Measurements from ENCODE around the gene CRIP2.

CRIP2 gene

GRCh38 chr14:105481886-105482457 lies 7.4 kb downstream of the CRIP2 start:
- Histone ChIP-seq H3K27ac (replicated peaks; ENCODE audit: low read length) (no peak overlapping the region), H3K27me3 (ENCODE audit: control insufficient read depth in 3 of 3, insufficient read depth in 3 of 3, low read depth in 1 of 3, low read length in 3 of 3) (peaks cover 0 to 60% (median 21%) of the 10 kb centered on the region in 3 experiments), H3K4me1 (ENCODE audit: control insufficient read depth in 2 of 2, insufficient read depth in 1 of 2, low read depth in 1 of 2, low read length in 2 of 2) (peaks cover 50 to 63% of the 10 kb centered on the region in 2 donors), H4K8ac (ENCODE audit: low read depth, low read length) (no peak overlapping the region), H2BK12ac (ENCODE audit: low read length) (peak overlapping the region; percentile 97), H2AK5ac (ENCODE audit: low read depth, low read length) (peak overlapping the region; percentile 77), H3K9me3 (replicated peaks in 1 of 2; ENCODE audit: control insufficient read depth in 2 of 2, insufficient read depth in 1 of 2, low read depth in 1 of 2, low read length in 2 of 2) (peaks cover 0 to 6% of the 10 kb centered on the region in 2 donors), H3K9ac (ENCODE audit: low read depth, low read length, poor library complexity) (no peak overlapping the region), H4K91ac (ENCODE audit: low read depth, low read length, poor library complexity) (no peak overlapping the region), H2BK120ac (ENCODE audit: low read depth, low read length) (peak overlapping the region; percentile 21), H3K4me3 (ENCODE audit: low read length in 2 of 2) (no peak overlapping the region), H2BK15ac (ENCODE audit: low read length) (peak overlapping the region; percentile 60), H3K36me3 (replicated peaks in 1 of 2; ENCODE audit: control insufficient read depth in 2 of 2, insufficient read depth in 2 of 2, low read length in 2 of 2) (no peaks in the 10 kb centered on the region), H2AFZ (ENCODE audit: low read length) (no peak overlapping the region), H3K79me1 (ENCODE audit: low read depth, low read length) (peaks cover 5% of the 10 kb centered on the region), H3K23ac (ENCODE audit: low read depth, low read length, poor library complexity) (peak overlapping the region; percentile 30), H3K14ac (ENCODE audit: low read length) (no peak overlapping the region), H2BK5ac (ENCODE audit: low read length) (peak overlapping the region; percentile 83), H3K4ac (ENCODE audit: low read length) (peak overlapping the region; percentile 92), H3K4me2 (ENCODE audit: insufficient read depth, low read length, poor library complexity, severe bottlenecking) (peak overlapping the region; percentile 55), H3K18ac (ENCODE audit: low read length) (peak overlapping the region; percentile 33)
- WGBS, 2 donors (ENCODE audit: extremely low coverage in 2 of 2, insufficient read length in 2 of 2, insufficient replicate concordance in 1 of 2) = no CpG with 5 or more reads among the region's 18 CpGs
- DNase-seq (ENCODE audit: low spot score) = no peak

DNA sequence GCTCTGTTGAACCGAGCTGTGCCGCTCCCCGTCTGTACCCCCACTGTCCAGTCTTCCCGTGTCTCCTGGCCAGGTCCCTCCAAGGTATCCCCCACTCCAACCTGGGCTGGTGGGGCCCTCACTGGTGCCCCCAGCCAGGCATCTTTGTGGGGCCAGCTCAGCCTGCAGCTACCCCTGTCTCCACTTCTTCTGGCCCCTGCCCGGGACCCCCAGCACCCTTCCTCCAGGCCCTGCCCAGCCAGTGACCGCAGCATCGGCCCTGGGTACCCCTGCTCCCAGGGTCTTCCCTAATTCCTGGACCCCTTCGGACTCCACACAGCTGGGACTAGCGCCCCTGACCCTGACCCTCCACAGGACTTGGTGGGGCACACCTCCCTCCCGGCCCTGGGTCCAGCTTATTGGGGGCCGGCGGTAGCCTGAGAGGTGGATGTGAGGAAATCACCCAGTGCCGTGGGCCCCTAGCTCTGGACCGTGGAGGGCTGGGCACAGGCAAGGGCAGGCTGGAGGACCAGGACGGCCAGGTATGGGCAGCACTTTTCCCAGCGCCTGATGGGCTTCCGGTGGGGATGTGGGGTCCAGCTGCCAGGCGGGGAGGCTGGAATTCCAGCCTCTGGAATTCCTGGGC lies 8.0 kb downstream of the CRIP2 start:
- Histone ChIP-seq H3K27me3 (ENCODE audit: control insufficient read depth in 3 of 3, insufficient read depth in 3 of 3, low read depth in 1 of 3, low read length in 3 of 3) (peaks cover 0 to 58% (median 21%) of the 10 kb centered on the region in 3 experiments), H3K4me2 (ENCODE audit: insufficient read depth, low read length, poor library complexity, severe bottlenecking) (no peak overlapping the region), H3K4ac (ENCODE audit: low read length) (peak overlapping the region; percentile 92), H3K27ac (replicated peaks; ENCODE audit: low read length) (no peak overlapping the region), H3K23ac (ENCODE audit: low read depth, low read length, poor library complexity) (peak overlapping the region; percentile 57), H3K18ac (ENCODE audit: low read length) (peak overlapping the region; percentile 33), H3K14ac (ENCODE audit: low read length) (peak overlapping the region; percentile 58), H2AK5ac (ENCODE audit: low read depth, low read length) (peak overlapping the region; percentile 77), H2BK120ac (ENCODE audit: low read depth, low read length) (peak overlapping the region; percentile 99), H2BK5ac (ENCODE audit: low read length) (peak overlapping the region; percentile 83), H3K79me1 (ENCODE audit: low read depth, low read length) (peaks cover 2% of the 10 kb centered on the region), H3K36me3 (replicated peaks in 1 of 2; ENCODE audit: control insufficient read depth in 2 of 2, insufficient read depth in 2 of 2, low read length in 2 of 2) (no peaks in the 10 kb centered on the region), H3K9ac (ENCODE audit: low read depth, low read length, poor library complexity) (peak overlapping the region; percentile 61), H4K91ac (ENCODE audit: low read depth, low read length, poor library complexity) (peak overlapping the region; percentile 59), H2BK15ac (ENCODE audit: low read length) (peak overlapping the region; percentile 60), H3K4me1 (ENCODE audit: control insufficient read depth in 2 of 2, insufficient read depth in 1 of 2, low read depth in 1 of 2, low read length in 2 of 2) (peaks cover 50 to 60% of the 10 kb centered on the region in 2 donors), H2BK12ac (ENCODE audit: low read length) (peak overlapping the region; percentile 97), H2AFZ (ENCODE audit: low read length) (no peak overlapping the region), H3K4me3 (ENCODE audit: low read length in 2 of 2) (no peak overlapping the region), H3K9me3 (replicated peaks in 1 of 2; ENCODE audit: control insufficient read depth in 2 of 2, insufficient read depth in 1 of 2, low read depth in 1 of 2, low read length in 2 of 2) (peaks cover 0 to 6% of the 10 kb centered on the region in 2 donors), H4K8ac (ENCODE audit: low read depth, low read length) (no peak overlapping the region)
- DNase-seq (ENCODE audit: low spot score) = no peak
- WGBS, 2 donors (ENCODE audit: extremely low coverage in 2 of 2, insufficient read length in 2 of 2, insufficient replicate concordance in 1 of 2) = no CpG with 5 or more reads among the region's 18 CpGs

- peak overlapping the region; percentile 59 for H4K91ac ChIP-seq (ENCODE audit: low read depth, low read length, poor library complexity)
- H3K27ac ChIP-seq (replicated peaks; ENCODE audit: low read length) = no peak overlapping the region
Observed at GRCh38 chr14:105483300-105484068, 8.9 kb downstream of the CRIP2 start.

More at GRCh38 chr14:105483300-105484068, 8.9 kb downstream of the CRIP2 start:
- no peak overlapping the region for H3K4me3 ChIP-seq (ENCODE audit: low read length in 2 of 2)
- no peaks in the 10 kb centered on the region for H3K79me1 ChIP-seq (ENCODE audit: low read depth, low read length)
- H3K18ac ChIP-seq (ENCODE audit: low read length) = peak overlapping the region; percentile 33
- no peaks in the 10 kb centered on the region for H3K36me3 ChIP-seq (replicated peaks in 1 of 2; ENCODE audit: control insufficient read depth in 2 of 2, insufficient read depth in 2 of 2, low read length in 2 of 2)
- no peak overlapping the region for H3K4me2 ChIP-seq (ENCODE audit: insufficient read depth, low read length, poor library complexity, severe bottlenecking)
- H4K8ac ChIP-seq (ENCODE audit: low read depth, low read length) = peak overlapping the region; percentile 19
- H2BK120ac ChIP-seq (ENCODE audit: low read depth, low read length) = no peak overlapping the region
- H2AFZ ChIP-seq (ENCODE audit: low read length) = peak overlapping the region; percentile 20
- H3K9ac ChIP-seq (ENCODE audit: low read depth, low read length, poor library complexity) = peak overlapping the region; percentile 74
- peak overlapping the region; percentile 77 for H2AK5ac ChIP-seq (ENCODE audit: low read depth, low read length)
- H3K9me3 ChIP-seq (replicated peaks in 1 of 2; ENCODE audit: control insufficient read depth in 2 of 2, insufficient read depth in 1 of 2, low read depth in 1 of 2, low read length in 2 of 2) = peaks cover 0 to 6% of the 10 kb centered on the region in 2 donors
- WGBS, 2 donors (ENCODE audit: extremely low coverage in 2 of 2, insufficient read length in 2 of 2, insufficient replicate concordance in 1 of 2) = no CpG with 5 or more reads among the region's 18 CpGs
- peaks cover 0 to 49% (median 21%) of the 10 kb centered on the region in 3 experiments for H3K27me3 ChIP-seq (ENCODE audit: control insufficient read depth in 3 of 3, insufficient read depth in 3 of 3, low read depth in 1 of 3, low read length in 3 of 3)
- H3K14ac ChIP-seq (ENCODE audit: low read length) = peak overlapping the region; percentile 31
- DNase-seq (ENCODE audit: low spot score) = no peak
- peak overlapping the region; percentile 97 for H2BK12ac ChIP-seq (ENCODE audit: low read length)
- no peak overlapping the region for H3K23ac ChIP-seq (ENCODE audit: low read depth, low read length, poor library complexity)
- peaks cover 57 to 62% of the 10 kb centered on the region in 2 donors for H3K4me1 ChIP-seq (ENCODE audit: control insufficient read depth in 2 of 2, insufficient read depth in 1 of 2, low read depth in 1 of 2, low read length in 2 of 2)
- peak overlapping the region; percentile 83 for H2BK5ac ChIP-seq (ENCODE audit: low read length)
- peak overlapping the region; percentile 90 for H3K4ac ChIP-seq (ENCODE audit: low read length)
- H2BK15ac ChIP-seq (ENCODE audit: low read length) = peak overlapping the region; percentile 60
